Ammon's horn (tissue), 1 donor: ENCODE results near the gene AHNAK.
"Not testable (repeated sequence)": the region's sequence is repeated elsewhere in the genome, so short reads cannot be mapped to it uniquely, and the experiment has no call there.

ENCODE experiments used
- DNase-seq: peaks from one replicate; pipeline ENCODE4 v3.0.0-alpha.2; 2016; ENCODE audit warnings: low spot score

The AHNAK gene

DNA sequence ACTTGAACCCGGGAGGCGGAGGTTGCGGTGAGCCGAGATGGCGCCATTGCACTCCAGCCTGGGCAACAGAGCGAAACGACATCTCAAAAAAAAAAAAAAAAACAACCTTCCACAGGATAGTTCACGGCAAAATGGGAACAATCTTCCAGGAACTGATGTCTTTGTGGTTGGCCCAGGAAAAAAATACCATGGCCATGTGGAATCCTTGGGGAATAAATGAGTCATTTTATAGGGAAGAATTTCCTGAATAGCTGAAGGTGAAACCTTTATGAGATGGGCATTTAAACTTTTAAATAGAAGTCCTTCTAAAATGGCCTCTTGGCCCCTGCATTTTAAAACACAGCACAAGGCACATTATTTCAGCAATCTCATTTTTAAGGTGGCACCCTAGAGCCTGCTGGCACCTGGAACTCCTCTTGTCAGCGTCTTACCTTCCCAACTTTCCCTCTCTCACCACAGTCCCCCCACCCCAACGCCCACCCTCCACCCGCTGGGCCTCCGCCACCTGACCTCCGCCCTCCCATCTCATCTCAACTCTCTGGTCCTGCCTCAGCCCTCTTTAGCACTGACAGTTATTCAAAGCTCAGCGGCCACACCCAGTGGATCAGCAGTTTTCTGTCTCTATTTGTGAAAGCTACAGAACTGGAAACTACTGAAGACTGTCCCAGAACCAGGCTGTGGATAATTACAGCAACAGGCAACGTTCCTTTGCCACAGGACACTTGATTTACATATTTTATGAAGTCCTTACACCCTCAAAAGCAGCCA, 84.7 kb downstream of the AHNAK start:
- no peak for DNase-seq

DNA sequence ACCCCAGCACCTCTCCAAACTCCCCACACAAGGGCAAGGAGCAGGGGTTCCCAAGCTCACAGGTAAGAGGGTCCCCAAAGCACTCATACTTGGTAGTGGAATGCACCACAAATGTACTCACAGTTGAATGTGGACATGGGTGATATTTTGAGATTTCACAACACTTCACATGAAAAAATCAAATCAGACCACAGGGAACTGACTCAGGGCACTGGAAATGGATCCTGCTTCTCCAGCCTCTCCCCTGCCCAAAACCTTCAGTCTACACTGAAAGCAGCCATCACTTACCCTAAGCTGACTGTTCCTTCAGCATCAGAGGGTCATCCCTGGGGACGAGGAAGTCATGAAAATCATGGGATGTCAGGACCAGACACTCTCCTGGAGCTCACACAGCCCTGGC, 87.5 kb downstream of the AHNAK start:
- no peak for DNase-seq

DNA sequence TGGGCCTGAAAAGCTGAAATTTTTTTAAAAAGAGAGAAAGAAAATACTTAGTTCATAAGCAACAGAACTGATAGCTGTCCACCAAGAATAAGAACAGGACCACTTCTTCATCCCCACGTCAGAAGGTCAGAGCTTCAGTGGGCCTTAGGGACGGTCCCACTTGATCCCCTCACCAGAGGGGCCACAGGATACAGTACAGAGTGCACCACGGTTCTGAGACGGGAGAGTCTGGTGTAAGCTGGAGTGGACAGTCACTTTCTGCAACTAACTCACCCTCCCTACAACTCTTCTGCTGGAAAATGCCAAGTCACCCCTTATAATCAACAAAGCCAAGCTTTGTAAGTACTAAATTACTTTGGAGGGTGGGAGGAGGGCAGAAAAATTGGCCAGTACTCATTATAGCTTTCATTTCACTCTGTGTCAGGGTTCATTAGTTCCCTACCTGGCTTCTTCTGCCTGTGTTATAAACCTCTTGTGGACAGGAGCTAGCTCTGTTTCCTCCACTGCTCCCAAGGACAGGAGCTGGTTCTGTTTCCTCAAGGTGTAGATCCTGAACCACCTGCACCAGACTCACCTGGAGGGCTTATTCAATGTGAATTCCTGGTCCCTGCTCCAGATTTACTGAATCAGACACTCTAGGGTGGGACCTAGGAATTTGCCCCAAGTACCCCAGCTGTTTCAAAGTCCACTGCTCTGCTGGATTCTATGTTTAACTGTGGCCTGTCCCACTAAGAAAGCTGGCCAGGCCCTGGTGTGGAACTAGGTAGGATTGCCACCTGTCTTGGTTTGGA, 88.2 kb downstream of the AHNAK start:
- no peak for DNase-seq

DNA sequence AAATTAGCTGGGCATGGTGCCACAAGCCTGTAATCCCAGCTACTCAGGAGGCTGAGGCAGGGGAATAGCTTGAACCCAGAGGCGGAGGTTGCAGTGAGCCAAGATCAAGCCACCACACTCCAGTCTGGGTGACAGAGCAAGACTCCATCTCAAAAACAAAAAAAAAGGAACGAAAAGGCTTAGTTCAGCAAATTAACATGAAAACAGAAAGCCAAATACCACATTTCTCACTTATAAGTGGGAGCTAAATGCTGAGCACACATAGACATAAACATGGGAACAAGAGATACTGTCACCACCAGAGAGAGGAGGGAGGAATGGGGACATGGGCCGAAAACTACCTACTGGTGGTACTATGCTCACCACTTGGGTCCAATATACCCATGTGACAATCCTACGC, 89.1 kb downstream of the AHNAK start:
- no peak for DNase-seq

DNA sequence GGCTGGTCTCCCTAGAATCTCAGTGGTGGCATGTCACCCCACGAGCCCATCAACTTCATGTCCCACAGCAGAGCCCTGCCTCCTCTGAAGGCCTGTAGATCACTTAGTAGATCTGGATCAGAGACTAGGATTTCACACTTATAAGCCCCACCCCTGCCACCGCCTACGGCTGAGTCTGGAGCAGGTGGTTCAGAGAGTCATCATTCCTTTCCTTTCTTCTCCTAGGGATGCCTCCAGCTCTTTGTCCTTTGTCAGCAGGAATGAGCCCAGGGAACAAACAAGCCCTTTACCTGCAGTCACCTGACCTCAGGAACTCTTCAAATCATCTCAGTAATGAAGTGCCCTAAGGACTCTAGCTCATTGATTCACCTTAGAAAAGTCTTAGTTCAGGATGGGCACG, 90.0 kb downstream of the AHNAK start:
- no peak for DNase-seq

DNA sequence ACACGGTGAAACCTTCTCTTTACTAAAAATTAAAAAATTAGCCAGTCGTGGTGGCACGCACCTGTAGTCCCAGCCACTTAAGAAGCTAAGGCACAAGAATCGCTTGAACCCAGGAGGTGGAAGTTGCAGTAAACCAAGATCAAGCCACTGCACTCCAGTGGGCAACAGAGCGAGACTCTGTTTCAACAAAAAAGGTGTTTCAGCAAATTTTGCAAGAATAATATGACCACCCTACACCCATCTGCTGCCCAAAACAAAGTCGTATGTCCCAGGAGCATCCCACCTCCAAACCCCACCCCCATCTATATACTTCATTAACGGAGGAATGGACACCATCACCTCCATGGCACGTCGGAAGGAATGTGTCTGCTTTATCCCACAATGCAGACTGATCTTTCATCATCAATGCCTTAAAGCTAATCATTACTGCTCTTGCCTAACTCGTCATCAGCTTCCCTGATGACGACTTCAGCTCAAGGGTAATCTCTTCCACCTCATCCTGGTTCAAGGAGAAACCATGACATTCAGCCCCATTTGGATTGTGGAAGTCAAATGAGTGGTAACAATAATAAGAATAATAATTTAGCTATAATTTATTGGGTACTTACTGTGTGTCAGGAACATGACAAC, 93.7 kb downstream of the AHNAK start:
- DNase-seq = no peak

DNA sequence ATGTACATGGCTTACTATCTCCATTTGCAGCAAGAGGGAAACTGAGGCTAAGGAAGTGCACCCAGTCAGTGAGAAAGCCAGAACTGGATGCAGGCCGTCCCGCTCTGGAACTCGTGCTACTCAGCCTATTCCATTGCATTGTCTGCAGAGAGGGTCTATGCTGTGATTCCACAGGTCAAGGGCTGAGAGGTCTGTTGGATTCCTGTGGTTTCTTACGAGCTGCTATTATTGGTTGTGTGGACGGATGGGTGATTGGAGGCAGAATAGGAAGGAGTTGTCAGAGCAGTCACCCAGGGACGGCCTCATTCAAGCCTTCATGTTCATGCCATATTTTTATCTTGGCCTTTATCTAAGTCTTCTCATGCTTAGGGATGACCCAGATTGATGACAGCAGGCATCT, 94.3 kb downstream of the AHNAK start:
- no peak for DNase-seq

DNA sequence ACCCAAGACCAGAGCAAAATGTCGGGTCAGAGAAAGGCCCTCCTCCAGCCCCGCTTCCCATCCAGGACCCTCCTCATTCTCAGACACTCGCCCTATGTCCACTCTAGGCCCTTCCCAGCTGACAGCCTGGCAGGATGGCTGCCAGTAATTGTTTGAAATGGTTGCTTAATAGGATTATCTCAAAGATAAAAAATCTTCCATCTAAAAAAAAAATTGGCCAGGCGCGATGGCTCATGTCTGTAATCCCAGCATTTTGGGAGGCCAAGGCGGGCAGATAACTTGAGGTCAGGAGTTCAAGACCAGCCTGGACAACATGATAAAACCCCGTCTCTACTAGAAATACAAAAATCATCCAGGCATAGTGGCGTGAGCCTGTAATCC, 95.4 kb downstream of the AHNAK start:
- DNase-seq = no peak

DNA sequence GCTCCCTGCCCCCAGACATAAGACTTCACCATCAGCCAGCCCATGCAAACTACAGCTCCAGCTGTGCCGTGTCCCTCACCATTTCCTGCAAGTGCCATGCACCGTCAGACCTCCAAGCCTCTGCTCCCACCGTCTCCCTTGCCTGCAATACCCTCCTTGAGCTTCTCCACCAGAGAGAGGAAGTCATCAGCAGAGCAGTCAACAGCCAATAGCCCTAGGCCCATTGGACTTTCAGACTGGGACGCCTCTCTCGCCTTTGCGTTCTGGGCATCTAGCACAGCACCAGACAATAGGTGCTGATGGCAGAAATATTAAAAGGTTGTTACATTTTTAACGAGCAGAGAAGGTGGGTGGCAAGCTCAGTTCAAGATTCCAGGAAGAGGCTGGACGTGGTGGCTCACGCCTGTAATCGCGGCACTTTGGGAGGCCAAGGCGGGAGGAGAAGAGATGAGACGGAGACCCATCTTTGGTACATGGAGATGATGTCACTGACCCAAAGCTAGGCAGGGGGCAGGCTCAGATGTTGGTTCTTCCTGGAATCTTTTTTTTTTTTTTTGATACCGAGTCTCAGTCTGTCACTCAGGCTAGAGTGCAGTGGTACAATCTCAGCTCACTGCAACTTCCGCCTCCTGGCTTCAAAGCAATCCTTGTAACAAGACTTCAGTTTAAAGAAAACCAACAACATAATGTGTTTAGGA, 95.9 kb downstream of the AHNAK start:
- no peak for DNase-seq

DNA sequence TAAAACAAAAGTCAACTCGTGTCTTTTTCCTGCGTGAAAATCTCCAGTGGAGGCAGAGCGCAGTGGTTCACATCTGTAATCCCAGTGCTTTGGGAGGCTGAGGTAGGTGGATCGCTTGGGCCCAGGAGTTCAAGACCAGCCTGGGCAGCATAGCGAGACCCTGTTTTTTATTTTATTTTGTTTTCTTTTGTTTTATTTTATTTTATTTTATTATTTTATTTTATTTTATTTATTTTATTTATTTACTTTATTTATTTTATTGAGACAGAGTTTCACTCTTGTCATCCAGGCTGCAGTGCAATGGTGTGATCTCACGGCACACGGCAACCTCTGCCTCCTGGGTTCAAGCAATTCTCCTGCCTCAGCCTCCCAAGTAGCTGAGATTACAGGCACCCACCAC, 96.7 kb downstream of the AHNAK start:
- not testable (repeated sequence) for DNase-seq

DNA sequence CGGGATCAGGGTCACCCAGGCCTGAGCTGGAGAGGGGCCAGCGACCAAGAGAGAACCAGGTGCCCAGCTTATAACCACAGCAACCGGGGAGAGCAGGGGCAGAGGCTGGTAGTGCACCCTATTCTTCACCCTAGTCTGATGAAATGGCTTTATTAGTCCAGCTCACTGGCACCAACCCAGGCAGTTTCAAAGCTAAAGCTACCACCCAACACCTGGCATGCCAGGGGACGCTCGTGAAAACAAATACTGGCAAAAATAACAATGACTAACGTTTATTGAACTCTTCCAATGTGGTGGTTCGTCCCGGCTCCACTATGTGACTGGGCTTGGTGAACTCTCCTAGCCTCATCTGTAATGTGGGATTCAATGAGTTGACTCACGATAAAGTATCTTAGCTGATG, 97.2 kb downstream of the AHNAK start:
- DNase-seq = no peak

DNA sequence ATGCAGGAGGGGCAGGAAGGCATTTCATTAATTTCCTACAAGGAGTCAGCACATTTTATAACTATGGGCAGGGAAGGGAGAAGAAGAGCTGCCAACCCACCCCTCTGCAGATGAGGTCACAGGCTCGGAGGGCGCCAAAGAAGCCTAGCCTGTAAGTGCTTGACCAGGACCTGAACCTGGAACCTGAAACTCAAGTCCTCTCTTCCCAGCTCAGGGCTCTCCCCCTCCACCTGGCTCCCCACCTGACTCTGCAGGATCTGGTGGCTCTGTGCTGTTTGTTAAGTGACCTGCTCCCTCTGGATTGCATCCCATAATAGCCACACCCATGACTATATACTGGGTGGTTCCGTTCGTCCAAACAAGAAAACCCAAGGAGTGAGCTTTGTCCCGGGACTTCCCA, 100.5 kb downstream of the AHNAK start:
- no peak for DNase-seq

DNA sequence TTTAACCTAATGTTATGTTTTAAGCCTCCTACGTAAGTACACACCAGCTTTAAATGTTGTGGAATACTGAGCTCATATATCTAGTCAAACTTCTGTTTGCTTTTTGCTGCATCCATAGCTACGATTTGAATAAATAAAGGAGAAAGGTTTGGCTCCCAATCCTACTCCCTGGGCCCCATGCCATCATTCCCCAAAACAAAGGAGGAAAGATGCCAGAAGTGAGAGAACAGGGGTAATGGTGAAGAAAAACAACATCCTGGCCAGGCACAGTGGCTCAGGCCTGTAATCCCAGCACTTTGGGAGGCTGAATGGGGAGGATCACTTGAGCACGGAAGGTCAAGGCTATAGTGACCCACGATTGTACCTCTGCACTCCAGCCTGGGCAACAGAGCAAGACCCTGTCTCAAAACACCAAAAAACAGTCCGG, 101.3 kb downstream of the AHNAK start:
- DNase-seq = no peak

DNA sequence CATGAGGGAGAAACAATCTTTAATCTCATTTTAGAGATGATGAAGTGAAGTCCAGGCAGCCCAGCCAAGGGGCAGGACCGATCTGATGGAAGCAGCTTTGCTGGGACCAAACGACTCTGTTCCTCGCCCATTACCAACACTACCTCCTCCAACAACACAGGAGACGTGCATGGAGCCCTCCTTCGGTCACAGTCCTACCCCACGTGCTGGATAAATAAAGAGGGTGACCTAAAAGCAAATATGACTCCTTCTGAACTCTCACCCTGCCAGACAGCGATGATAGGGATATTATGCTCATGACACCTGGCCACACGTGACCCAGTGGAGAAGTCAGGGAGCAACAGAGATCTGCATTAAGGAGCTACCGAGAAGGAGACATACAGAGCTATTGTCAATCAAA, 101.8 kb downstream of the AHNAK start:
- DNase-seq = no peak

DNA sequence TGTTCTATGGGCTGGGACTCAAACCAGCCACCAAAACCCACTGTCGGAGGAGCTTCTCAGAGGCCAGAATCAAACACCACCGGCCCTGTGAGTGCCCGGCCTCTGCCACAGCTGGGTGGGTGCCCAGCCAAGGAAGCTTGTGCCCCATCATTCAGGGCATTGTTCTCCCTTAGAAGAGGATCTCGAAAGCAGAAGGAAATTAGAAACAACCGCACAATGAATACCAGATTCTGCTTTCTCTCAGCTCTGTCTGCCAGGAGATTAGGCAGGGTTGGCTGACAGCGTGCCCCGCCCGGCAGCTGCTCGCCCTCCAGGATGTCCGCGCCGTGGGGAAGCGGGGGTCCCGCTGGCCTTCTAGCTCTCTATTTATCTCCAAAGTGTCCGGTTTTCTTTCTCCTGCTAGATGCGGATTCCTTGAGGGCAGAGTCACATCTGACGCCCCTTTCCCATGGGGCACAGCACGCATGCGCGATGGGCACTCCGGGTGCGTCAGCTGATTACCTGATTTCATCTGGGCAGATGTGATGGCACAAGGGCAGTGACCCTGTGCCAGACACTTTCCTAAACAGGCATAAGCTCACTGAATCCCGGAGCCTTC, 102.3 kb downstream of the AHNAK start:
- DNase-seq = peak; percentile 83

DNA sequence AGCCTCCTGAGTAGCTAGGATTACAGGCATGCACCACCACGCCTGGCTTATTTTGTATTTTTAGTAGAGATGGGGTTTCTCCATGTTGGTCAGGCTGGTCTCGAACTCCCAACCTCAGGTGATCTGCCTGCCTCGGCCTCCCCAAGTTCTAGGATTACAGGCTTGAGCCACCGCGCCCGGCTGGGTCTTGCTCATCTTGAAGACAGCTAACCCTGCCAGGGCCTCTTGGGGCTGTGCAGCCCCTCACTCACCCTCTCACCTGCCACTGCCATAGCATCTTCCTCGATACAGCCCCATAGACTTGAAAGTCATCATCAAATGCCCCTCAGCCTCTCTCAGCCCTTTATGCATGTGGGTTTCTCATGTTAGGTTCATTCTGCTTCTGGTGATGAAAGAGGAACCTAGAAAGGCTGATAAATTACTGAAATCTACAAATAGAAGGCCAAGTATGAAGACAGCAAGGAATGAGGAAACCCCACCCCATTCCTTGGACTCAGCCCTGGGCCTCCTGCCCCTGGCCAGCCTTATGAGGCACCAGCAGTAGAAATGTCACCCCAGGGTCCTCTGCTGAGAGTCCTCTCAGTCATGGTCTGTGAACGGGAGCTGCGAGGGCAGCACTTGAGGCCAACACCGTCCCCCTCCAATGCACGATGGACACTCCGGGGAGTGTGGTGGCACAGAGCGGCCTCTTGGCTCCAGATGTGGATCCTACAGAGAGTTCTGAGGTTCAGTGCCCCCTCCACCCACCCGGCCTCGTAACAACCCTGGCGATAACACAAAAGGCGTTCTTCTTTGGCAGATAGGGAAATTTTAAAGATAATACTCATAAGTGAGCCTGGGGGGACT, 103.0 kb downstream of the AHNAK start:
- peak; percentile 35 for DNase-seq

DNA sequence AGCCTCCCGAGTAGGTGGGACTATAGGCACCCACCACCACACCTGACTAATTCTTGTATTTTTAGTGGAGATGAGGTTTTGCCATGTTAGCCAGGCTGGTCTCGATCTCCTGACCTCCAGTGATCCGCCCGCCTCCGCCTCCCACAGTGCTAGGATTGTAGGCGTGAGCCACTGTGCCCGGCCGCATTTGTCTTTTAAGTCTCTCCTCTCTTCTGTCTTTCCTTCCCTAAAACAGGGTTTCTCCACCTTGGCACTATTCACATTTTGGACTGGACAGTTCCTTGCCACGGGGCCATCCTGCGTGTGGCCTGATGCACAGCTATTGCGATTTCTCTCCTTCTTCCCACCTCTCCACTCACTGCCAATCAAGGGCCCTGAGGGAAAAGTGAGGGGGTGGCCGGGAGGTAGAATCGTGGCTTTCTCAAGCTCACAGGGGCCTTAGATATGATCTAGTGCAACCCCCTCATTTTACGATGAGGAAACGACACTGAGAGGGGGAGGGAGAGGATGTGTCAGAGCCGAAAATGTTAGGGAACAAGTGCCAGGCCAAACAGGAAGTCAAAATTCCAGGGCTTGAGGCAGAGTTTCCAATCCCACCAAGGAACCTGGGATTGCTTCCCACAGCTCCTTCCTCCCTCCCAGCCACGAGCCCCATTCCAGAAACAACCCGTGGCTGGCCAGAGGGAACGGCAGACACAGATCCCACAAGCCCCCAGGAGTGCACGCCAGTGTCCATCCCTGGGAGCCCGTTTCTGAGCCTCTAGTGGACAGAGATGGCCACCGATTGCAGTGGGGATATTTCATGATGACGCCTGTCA, 106.6 kb downstream of the AHNAK start:
- no peak for DNase-seq

DNA sequence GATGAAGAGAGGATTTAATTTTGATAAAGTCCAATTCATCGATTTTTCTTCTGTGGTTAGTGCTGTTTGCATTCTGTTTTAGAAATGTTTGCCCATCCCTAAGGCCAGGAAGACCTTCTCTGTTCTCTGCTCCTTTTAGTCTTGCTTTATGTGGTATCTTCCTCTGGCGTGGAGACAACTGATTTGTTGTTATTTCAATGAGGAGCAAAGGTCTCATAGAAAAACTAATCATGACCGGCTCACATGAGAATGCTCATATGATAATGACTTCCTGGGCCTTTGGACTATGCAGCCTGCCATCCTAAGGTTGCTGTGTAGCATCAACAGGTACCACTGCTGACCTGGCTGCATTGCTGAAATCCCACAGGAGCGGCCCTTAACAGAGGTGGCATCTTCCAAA, 108.0 kb downstream of the AHNAK start:
- no peak for DNase-seq

DNA sequence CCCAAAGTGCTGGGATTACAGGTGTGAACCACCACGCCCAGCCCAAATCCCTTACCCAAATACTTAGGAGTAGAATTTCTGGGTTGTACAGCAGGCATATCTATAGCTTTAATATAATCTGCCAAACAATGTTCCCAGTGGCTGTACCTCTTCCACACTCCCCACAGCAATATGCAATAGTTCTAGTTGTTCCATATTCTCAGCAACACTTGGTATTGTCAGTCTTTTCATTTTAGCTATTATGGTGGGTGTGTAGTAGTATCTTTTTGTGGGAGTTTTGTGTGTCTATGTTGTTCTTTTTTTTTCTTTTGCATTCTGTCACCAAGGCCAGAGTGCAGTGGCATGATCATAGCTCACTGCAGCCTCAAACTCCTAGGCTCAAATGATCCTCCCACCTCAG, 109.0 kb downstream of the AHNAK start:
- DNase-seq = no peak
